ENCODE results near the gene GLB1L3.

DNA sequence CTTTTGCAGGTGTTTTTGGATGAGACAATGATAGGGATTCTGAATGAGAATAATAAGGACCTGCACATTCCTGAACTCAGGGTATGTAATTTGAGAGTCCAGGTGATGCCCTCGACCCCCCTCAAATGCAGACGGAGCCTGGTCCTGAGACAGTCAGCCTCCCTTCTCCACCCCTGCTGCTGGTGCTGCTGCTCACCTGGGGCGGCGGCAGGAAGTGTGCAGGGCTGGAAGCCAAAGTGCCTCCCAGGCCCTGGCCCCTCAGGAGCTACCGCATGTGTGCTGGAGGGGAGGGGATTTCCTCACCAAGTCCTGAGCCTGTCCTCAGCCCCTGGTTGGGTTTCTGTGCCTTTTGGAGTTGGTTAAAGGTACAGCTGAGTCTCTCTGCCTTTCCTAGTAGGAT lies 36.6 kb downstream of the GLB1L3 start:
- TF ChIP-seq, protein P1, sequence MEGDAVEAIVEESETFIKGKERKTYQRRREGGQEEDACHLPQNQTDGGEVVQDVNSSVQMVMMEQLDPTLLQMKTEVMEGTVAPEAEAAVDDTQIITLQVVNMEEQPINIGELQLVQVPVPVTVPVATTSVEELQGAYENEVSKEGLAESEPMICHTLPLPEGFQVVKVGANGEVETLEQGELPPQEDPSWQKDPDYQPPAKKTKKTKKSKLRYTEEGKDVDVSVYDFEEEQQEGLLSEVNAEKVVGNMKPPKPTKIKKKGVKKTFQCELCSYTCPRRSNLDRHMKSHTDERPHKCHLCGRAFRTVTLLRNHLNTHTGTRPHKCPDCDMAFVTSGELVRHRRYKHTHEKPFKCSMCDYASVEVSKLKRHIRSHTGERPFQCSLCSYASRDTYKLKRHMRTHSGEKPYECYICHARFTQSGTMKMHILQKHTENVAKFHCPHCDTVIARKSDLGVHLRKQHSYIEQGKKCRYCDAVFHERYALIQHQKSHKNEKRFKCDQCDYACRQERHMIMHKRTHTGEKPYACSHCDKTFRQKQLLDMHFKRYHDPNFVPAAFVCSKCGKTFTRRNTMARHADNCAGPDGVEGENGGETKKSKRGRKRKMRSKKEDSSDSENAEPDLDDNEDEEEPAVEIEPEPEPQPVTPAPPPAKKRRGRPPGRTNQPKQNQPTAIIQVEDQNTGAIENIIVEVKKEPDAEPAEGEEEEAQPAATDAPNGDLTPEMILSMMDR (IDR thresholded peaks at IDR 0.05; ENCODE audit: insufficient read depth, low read length, poor library complexity, severe bottlenecking) = no peak
- no peak for TF ChIP-seq EZH2phosphoT487 (conservative IDR thresholded peaks at IDR 0.05; ENCODE audit: low read length)
